HCEC 1CT (cell line): ENCODE data around the gene KCNIP4.

Experiments
- DNase-seq: peaks from one replicate; pipeline ENCODE4 v3.0.0-alpha.2; 2017

The KCNIP4 gene

DNA sequence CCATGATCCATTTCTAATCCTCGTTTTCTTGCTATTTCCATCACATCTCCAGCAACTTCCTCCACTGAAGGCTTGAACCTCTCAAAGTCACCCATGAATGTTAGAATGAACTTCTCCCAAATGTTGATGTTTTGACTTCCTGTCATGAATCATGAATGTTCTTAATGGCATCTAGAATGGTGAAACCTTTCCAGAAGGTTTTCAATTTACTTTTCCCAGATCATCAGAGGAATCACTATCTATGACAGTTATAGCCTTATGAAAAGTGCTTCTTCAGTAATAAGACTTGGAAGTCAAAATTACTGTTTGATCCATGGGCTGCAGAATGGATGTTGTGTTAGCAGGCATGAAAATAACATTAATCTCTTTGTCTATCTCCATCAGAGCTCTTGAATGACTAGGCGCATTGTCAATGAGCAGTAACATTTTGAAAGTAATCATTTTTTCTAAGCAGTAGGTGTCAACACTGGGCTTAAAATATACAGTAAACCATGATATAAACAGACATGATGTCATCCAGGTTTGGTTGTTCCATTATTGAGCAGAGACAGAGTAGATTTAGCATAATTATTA, 268.2 kb downstream of the KCNIP4 start:
- no peak for DNase-seq

DNA sequence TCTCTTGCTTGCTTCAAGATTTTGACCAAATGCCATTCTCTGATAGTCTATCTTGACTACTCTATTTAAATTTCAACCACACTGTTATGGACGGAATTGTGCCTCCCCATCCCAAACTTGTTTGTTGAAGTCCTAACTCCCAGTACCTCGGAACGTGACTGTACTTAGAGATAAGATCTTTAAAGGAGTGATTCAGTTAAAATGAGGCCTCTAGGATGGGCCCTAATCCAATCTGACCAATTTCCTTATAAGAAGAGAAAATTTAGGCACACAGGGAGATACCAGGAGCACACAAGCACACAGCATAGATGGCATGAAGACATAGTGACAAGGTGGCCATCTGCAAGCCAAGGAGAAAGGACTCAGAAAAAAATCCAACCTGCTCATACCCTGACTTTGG, 269.9 kb downstream of the KCNIP4 start:
- no peak for DNase-seq

DNA sequence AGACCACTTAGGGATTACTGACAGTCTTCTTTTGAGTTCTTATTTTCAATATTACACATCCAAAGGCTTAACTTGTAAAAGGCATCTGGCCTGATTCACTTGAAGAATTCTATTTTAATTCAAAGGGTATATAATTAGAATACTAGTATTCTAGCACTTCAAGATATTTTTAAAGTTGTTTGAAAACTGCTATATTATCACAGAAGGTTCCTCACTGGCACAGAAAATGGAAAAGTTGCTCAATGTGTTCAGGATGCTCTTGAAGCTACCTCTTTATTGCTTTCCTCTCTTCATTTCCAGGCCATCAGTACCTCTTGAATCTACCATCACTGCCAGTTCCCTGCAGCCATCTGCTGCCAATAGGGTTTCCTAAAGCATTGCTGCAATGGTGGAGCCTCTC, 271.4 kb downstream of the KCNIP4 start:
- DNase-seq = no peak

DNA sequence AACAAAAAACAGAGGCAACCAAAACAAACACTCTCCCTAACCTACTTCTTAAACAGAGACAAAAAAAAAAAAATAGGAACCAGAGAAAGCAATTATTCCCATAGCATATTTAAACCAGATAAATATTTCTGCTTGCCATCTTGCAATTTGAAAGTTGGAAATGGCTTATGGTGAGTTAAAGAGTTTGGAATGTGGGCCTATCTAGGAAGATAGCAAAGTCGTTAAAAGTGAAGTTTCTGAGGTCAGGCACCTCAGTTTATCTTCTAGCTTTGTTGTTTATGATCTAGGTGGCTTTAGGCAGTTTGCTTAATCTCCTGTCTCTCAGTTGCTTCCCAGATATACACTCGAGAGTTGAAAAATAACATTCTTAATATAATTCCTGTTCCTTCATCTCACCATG, 284.2 kb downstream of the KCNIP4 start:
- DNase-seq = no peak

DNA sequence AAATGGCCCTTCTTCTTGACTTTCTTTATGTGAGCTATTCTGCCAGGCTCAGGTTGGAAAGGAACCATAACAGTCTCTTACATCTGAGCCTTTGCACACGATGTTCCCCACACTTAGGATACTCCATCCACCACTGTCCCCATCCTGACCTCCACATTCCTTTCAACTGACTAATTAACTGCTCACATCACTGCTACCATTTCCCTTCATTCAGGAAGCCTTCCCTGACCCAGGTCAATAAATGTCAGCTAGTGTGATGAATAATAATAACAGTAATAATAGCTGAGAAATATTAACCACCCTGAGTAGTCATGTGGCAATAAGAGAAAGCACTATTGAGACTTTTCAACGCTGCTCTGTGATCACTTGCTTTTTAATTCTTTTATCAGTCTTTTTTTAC, 291.7 kb downstream of the KCNIP4 start:
- no peak for DNase-seq

DNA sequence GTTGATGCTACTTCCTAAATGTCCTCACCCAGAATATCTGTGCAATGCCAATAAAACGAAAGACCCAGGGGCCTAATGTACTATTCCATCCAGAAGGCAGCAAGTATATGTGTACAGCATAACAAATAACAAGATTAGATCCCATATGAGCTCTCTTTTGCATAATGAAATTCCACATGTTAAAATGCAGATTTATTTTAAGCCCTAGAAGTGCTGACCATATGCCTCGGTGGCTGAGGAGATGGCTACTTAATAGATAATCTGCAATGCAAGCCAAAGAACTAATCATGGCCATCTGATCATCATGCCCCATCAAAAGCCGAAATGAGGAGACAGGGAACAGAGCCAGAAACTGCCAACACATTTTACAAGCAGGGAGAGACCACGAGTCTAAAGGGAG, 293.5 kb downstream of the KCNIP4 start:
- DNase-seq = no peak

DNA sequence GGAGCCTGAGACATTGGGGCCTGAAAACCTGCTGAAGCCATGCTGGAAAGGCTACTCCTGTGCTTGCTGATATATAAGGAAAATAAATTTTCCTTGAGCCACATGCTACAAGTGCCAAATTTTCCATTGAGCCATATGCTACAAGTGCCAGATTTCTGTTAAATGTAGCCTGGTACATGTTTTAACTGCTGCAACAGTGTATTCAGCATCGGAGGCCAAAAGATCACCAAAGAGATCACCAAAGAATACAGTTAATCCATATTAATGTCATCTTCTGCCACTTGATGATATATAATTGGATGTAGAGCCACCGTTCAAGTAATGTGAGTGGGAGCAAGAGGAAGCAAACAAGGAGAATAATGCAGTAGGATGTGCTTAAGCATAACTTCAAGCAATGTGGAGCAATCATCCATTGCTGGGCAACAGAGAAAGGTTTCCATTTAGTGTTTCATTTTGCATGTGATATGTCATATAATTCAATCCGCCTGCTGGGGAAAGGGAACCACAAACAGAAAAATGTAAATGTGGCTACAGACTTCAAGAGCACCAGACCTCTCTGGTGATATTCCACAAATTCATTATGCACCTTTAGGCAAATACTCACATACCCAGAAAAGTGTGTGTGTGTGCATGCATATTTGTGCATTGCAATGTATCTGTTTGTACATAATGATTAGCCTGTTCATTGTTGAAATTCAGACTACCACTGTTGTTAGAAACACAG, 295.9 kb downstream of the KCNIP4 start:
- DNase-seq = no peak

DNA sequence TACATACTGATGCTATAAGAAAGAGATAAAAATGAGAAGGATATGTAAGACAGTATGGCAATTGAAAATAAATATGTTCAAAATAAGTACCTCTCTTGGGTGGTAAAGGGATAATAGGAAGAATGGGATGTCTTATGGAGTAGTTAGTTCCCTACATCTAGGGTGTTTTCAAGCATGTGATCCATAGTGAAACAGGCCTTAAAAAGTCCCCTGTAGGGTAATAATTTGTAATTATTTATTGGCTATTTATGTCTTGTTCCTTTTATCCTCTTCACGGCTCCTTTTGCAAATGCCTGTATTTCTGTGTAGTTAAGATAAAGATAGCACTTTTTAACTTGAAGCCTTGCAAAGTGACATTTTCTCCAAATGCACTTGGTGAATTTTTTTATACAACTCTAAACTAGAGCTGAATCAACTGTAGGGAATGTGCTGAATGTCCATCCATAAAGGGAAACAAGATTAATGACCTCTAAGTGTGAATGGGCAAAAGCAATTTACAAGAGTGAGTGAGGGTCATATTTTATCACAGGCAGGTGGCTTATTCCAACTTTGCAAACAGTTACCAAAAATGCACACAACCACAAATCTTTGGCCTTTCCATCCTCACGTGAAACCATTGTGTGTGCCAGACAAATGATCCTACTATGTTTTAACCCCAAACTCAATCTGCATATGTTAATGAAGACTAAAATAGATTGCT, 299.0 kb downstream of the KCNIP4 start:
- DNase-seq = no peak

DNA sequence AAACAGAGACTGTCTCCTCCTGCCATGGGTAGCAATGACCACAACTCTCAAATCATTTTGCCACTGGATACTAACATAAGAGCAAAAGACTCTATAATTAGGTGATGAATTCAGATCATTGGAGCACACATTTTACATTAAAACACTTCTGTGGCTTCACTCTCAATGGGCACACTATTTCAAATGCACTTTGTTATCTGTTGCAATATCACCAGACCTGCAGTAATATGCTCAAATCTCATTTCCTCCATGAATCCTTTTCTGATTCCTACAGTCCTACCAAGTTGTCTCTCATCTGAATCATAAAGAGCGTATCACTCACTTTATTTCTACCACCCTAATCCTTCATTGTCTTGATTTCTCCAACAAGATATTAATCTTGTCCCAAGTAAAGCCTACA, 302.8 kb downstream of the KCNIP4 start:
- no peak for DNase-seq

DNA sequence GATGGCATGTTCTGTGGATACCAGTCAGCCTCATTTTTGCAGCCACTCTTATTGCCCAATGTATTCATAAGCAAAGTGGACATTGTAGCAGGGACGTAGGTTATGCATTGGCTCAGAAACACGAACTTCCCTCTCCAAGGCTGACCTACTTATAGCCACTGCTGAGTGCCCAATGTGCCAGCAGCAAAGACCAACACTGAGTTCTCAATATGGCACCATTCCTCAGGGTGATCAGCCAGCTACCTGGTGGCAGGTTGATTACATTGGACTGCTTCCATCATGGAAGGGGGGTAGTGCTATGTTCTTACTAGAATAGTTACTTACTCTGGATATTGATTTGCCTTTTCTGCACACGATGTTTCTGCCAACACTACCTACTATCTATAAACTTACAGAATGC, 306.9 kb downstream of the KCNIP4 start:
- no peak for DNase-seq

DNA sequence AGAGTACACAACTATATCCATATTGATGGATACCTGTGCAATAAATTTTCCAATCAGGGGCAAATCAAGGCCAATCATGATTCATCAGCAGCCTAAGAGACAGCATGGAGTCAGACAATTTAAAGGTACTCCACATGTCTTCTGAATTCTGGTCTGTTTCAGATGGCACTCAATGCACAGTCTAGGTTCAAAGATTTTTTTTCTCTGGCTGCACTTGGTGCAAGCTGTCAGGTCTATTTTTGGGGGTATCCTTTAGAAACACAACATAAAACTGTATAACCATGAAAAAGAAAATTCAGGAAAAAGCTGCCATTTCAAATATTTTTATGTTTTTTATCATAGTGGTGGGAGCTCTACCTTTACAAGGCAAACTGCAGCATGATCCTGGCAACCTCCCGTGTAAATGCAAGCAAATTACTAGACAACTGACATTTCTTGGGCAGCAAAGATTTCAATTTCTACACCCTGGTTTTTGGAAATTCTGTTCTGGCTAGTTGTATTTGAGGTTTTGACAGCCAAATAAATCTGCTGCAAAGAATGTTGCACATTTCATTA, 310.3 kb downstream of the KCNIP4 start:
- no peak for DNase-seq

DNA sequence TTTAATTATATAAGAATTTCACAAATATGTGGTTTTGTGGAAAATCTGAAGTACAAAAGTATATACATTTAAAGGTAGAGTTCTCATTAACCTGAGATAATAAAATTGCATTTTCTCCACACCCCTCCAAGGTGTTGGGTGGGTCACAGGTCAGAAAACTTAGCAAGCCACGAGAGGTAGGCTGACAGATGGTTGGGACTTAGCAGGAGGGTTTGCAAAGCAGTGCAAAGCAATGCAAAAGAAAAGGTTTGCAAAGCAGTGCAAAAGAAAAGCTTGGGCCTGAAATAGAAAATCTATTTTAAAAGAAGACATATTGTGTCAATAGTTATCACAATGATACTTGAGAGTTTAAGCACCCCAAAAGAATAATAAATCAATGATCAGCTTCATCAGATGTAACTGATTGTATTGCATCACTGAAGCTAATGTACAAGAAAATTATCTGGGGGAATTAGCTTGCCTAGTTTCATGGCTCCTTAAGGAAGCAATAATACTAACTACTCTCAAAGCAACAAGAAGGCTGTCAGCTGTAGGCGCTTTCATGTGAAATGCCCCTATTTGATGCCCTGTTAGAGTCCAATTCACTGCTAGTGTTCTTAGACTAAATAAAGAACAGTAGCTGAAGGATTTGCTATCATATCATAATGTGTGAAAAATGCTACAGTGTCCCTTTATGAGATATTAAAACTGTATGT, 319.5 kb downstream of the KCNIP4 start:
- DNase-seq = no peak

DNA sequence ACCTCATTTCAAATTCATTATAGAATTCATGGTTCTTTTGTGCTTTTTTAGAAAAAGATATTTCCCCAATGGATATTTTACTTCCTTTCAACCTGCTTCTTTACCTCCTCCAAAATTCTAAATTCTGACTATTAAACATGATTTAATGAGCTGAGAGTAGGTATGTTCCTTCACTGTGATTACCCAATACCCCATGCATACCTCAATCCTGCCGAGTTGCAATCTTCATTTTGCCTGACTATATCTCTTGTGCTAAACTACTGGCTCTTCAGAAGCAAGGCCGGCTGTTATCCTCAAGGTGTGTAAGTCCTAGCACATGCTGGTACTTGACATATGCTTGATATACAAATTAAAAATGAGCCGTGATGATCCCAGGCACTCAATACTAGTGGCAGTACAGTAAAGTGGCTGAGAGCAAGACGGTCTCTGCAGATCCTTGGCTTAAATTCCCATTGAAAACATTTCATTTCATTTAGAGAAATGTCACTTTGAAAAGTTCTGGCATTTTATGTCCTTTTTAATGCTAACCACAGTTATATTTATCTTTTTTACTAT, 320.4 kb downstream of the KCNIP4 start:
- DNase-seq = no peak

DNA sequence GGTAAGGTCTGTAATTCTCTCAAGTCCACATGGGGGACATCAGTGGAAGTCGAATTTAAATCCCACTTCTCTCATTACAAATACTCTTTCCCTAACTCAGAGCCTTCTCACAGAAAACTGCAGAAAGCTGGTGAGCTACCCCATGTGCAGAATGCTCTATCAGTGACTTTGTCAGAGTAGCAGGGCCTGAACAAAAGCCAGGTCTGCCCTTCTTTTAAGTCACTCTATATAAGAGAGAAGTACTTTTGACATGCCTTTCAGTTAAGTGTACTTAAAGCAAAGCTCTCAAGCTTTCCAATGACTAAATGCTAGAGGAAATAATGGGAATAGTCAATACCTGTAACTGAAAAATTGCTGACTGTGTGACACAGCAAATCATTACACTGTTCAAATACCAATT, 323.1 kb downstream of the KCNIP4 start:
- DNase-seq = no peak

DNA sequence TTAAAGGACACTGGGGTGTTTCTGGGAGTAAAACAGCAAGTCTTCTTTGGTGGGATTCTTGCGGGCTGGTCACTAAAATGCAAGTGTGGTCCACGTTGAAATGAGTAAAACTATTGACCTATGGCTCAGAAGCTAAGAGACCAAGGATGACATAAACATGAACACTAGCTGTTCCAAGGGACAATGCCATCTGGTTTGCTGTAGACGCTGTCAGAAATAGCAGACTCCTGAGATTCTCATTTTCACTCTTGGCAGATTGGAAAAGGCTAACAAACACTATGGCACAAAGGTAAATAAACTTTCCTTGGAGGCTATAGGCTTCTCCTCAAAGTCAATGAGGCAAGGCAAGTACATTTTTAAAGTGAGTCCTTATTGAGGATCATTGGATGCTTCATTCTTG, 343.6 kb downstream of the KCNIP4 start:
- DNase-seq = no peak

DNA sequence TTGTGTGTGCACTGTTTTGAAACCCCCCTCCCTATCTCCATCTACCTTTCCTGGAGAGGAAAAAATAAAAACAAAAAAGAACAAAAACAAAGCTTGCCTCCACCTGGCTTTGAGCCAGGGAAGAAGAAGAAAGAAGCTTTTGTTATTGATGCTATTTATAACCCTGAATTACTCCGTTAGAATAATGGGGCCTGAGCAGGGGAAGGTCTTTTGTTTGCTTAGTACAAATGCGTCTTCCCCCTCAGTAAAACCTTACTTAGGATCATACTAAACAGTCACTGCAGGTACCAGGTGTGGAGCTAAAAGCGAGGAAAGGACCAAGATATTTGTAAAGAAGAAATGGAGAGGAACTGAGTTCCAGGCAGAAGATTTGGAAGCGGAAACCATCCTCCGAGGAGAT, 352.1 kb downstream of the KCNIP4 start:
- no peak for DNase-seq

DNA sequence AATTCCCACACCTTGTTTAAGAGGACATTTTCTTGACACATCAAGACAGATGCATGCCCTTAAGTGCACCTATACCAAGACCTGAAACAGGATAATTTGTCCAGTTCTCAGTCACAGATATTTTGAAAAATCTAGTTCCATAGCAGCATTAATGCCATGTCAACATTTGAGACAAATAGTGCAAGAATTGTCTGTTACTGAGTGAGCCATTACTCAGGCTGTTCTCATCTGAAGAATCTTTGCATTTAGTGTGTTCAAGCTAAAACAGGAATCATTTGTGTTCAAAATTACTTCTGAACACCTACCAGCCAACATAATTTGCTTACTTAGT, 354.9 kb downstream of the KCNIP4 start:
- no peak for DNase-seq

DNA sequence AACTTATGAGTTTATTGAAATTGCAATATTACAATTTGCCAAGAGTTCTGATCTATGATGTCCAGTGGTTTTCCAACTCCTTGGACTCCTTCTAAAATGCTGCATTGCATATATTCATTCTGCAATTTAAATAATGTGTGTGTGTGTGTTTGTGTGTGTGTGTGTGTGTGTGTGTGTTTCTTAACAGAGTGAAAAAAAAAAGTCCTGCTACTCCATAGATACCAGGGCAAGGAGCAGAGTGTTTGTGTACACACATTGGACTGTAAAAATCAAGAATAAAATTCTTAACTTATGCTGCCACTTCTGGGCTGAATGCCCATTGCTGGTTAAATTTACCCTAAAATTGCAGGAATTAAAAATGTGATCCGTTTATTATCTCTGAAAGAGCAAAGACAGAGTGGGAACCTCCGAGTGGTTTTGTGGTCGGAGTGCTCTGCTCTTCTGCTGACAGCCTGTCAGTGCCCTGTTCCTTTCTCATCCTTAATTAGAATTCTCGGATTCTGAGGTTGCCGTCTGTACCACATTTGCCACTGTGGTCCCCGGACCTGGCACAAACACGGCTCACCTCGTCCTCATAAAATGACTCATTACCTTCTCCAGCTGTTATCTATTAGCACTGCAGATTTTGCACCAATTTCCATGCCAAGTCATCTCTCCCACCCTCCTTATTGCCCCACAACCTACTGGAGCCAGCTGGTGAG, 355.5 kb downstream of the KCNIP4 start:
- DNase-seq = no peak

DNA sequence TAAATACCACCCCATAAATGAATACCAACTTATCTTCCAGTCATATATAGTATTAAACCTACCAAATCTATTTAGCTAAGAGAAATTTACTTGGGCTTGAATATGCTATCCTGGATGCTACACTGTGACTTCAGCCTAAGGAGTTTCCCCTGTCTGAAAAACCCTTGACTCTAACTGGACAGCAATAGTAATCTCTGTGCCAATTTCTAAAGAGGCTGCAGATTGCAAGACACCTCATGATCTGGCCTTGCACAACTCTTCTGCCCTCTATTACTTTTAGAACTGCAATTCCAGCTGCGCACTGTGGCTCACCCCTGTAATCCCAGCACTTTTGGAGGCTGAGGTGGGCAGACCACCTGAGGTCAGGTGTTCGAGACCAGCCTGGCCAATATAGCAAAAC, 371.5 kb downstream of the KCNIP4 start:
- DNase-seq = no peak

DNA sequence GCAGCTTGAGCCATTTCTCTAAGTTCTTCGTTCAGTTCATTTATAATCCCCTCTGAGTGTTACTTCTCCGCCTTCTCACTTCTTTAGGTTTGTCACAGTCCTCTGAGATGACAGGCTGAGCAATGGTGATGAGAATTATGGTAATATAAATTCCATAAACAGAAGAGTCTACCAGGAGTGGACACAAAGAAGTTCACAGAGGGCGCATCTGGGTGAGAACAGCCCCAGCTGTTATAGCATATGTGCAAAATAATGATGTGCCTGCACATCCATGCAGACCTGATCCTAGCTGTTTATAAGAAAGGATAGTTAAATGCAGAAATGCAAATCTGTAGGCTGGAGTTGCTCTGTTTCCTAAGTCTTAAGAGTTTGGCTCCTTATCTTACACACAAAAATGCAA, 377.5 kb downstream of the KCNIP4 start:
- no peak for DNase-seq

DNA sequence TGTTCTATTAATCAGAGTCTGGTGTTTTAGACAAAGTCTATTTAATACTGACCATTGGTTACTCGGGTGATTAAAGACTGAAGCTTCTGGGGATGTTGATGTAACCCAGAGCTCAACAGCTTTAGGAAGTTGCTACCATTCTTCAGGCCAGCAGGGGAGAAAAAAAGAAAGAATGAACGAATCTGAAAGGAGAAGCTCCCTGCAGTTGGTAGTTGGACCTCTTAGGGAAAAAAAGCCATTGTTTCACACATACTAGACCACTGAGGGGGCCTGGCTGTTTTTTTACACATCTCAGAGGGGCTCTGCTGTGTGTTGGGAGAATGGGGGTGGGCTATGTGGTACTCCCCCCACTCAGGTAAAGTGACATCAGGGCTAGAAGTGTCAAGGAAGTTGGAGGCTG, 378.9 kb downstream of the KCNIP4 start:
- DNase-seq = no peak

DNA sequence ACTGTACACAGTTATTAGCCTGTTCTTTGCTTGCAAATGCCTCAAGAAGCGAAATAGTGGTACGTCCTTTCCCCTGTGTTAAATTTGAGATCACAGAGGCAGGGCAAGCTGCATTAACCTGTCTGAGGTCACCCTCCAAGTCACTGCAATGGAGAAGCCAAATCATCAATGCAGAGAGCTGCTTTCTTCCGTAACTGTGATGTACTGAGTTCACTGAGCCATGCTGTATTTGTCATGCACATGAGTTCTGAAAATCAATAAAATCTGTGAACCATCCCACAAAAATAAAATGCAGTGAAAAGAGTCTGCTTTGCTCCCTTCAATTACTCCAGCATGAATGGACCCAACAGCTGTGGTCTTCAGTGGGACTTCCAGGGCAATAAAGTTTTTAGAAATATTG, 393.5 kb downstream of the KCNIP4 start:
- no peak for DNase-seq

DNA sequence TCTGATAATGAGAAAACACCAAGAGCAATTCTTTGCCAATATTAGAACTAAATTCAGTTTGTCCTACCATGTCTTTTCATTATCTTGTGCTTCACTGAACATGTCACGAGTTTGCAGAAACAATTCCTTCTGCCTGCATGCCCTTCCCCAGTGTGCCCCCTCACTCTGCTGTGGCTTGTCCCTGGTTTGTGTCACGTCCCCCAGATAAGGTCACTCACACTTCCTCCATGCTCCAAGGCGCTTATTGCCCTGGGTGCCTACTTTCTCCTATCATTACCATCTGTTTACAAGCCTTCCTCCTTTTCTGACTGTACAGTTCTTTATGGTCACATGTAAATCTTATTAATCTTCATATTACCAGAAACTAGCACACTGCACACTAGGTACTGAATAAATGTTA, 394.1 kb downstream of the KCNIP4 start:
- no peak for DNase-seq
